Right renal pelvis (tissue), 4 donors: ENCODE data around the gene RAD52. TPM values are rescaled to one million over a fixed set of nuclear protein-coding genes. Genes with fewer than 3 reads are reported as not detected.

Experiments
- DNase-seq, 4 donors: peaks; one replicate each; pipeline ENCODE4 v3.0.0-alpha.2; 2013; ENCODE audit warnings: low read depth in 4 of 4, low spot score in 3 of 4, missing footprints in 1 of 4
- polyA plus RNA-seq, 4 donors: library from polyadenylated mRNA; unstranded; fragments of 120-200 nt; gene quantifications; one replicate each; pipeline ENCODE4 v1.2.1, GENCODE V29; 2013; ENCODE audit not compliant: insufficient read length in 4 of 4

Gene RAD52
- 10 to 100 TPM; 21.1 to 35.1 (median 23.4) TPM for polyA plus RNA-seq

DNA sequence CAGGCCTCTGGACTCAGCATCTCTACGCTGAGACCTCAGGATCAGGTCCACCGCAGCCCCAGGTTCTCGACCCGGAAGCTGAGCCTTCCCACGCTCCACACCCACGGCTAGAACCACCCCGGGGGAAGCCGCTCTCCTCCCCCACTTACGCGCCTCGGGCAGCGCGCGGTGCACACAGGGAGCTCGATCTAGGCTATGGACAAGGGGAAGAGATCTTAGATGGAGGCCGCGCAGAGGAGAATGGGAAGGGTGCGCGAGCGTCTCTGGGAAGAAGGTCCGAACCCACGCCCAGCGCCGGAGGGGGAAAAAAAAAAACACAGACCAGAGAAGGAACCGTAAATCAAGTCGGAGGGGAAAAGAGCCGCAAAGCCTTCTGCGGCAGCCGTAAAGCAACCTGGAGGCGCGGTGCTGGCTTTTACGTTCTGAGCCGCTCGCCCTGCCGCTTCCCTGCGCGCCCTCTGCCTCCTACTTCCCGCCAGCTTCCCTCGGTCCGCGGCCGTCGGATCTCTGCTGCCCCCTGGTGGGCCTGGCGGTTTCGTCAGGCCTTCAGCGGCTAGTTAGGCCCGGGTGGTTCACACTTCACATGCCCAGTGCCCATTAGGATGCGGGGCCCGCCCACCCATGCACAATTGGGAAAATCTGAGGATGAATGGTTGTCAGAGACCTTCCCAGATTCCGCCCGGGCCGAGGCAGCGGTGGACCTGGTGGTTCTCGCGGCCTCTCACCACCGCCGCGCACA lies at the start of gene RAD52:
Gene RAD52, minus strand, starts transcription at position 242 of the 739 bp plus-strand sequence. CDS start 16,636 bp downstream, outside the sequence.
- peak; percentile 95 to 99 (median 98) for DNase-seq

DNA sequence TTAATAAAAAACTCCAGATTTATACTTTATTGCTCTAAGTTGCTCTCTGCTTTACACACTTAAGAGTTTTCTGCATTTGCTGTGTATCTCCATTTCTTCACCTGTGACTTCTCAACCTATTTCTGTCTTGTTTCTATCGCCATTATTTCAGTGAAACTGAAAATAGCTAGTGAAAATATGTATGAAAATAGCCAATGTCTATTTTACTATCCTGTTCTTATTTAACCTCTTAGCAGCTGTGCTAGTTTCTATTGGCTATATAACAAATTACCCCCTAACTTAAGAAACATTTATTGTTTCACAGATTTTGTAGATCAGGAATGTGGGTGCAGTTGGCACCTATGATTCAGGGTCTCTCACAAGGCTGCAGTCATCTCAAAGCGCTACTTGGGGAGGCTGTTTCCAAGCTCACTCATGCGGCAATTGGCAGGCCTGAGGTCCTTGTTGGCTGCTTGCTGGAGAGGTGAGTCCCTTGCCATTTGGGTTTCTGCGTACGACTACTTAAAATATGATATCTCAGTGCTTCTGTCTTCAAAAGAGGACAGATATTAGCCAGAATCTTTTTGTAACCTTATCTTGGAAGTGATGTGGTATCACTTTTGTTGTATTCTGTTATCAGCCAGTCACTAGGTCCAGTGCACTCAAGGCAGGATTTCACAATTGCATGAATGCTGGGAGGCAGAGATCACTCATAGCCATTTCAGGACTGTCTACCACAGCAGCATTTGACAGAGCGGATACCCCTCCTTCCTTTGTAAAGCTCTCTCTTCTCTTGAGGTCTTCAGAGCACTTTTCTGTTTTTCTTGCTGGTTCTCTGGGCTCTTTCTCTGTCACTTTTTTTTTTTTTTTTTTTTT lies 48.8 kb upstream of the RAD52 start:
- no peak for DNase-seq

DNA sequence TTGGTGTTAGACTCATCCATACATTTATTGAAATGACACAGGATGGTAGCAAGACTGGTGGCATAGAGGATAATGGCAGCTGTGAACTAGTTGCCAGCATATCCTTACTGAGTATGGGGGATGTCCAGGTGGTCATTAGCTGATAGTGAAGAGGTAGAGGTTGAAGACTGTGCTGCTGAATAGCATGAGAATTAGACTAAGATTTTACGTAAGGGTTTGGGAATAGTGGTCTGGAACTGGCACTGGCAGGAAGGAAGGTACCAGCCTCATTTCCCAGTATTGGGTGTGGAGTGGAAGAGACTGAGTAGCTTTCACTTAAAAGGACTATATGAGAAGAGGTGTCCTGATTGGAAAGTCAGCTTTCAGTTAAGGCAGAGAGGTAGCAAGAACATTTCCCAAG lies 48.0 kb upstream of the RAD52 start:
- DNase-seq = no peak

DNA sequence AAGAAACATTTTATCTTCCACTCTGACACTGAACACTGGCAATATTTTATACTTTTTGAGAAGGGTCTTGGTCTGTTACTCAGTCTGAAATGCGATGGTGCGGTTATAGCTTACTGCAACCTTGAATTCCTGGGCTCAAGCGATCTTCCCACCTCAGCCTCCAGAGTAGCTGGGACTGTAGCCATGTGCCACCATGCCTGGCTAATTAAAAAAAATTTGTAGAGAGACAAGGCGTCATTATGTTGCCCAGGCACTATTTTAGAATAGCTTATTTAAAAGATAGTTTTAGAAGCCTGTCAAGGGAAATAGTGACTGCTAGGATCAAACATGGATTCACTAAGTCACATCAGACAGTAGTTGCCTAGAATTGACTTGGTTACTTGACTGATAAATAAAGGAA lies 47.4 kb upstream of the RAD52 start:
- no peak for DNase-seq

DNA sequence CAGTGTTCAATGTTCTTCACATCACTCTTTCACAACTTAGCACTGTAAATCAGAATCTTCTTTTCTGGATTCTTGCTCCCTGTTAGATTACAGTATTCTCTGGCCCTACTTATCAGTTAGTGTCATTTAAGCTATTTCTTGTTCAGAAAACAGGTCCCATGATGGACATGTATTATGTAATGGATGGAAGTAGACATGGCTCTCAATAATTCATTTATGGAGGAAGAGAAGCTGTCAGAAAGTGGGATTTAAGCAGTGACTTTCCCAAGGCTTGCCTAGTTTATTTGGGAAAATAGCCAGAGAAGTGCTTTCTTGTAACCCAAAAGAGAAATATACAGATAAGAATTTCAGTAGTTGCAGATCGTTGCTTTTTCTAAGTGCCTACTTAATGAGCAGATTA lies 43.2 kb upstream of the RAD52 start:
- DNase-seq = no peak

DNA sequence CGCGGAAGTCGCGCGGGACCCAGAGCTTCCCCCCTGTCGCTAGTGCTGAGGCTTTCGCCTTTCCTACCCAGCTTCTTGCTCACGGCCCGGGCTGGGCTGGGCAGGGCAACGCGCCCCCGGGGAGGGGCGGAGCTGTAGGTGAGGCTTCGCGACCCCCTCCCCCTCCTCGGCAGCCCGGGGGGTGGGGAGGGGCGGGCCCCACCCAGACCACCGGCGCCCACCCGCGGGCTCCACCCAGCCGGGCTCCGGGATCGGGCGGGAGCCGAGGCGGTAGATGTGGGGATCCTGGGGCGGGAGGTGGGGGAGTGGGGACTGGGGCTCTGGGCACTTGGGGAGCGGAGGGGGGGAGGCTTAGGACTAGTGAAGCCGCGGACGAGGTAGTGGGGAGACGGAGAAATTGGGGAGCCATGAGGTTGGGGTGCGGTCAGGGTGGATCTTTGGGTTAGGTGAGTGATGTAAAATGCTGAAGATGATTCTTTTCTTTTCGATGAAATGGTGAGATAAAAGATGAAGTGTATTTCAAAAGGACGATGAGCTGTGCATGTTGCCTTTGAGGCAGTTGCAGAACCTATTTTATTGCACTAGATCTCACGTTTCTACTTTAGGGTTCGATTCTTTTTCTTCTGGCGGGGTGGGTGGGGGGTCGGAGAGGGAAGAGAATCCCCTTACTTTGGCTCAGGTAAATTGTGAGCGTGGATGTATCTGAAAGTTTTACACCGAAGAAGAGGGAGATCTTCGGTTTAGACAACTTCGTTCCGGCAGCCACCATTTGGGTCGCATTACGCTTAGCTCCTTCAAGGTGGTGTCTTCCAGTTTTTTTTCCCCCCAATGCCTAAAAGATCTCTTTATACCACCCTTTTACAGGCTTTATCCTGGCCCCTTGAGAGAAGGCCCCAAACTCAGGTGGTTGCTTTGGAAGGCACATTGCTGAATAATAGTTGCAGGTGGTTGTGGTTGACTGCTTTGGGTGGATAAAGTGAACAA lies 42.1 kb upstream of the RAD52 start:
- DNase-seq = peak in 3 of 4 donors; percentile 27 to 44 (median 28)

DNA sequence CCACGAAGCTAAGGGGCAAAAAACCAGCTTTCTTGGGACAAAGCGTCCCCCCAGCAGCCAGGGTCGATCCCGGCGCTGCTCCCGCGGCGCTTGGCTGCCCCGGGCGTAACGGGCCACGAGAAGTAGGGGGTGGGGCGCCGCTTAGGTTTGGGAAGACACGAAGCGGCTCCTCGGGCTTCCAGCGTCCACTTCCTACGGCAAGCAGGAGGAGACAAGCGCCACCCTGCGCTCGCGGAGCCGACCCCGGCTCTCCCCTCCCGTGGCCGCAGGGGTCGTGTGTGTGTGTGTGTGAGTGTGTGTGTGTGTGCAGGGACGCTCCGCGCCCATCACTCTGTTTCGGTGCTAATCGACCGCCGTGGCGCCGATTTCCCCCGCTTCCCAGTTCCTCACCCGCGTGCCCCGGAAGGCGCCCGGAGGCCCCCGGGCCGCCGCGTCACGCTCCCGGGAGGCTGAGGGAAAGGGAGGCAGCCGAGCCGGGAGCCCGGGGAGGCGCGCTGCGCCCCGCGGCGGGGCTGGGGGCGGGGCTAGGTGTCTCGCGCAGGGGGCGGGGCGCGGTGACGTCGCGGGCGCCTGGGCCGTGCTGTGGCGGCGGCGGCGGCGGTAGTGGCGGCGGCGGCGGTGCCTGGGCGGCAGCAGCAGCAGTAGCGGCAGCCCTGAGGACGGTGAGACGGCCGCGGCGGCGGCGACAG lies 41.3 kb upstream of the RAD52 start, which contains the start of gene ERC1:
Gene ERC1, plus strand, starts transcription at position 563 of the 689 bp plus-strand sequence. CDS start 36,681 bp downstream, outside the sequence.
- peak; percentile 75 to 83 (median 78) for DNase-seq

DNA sequence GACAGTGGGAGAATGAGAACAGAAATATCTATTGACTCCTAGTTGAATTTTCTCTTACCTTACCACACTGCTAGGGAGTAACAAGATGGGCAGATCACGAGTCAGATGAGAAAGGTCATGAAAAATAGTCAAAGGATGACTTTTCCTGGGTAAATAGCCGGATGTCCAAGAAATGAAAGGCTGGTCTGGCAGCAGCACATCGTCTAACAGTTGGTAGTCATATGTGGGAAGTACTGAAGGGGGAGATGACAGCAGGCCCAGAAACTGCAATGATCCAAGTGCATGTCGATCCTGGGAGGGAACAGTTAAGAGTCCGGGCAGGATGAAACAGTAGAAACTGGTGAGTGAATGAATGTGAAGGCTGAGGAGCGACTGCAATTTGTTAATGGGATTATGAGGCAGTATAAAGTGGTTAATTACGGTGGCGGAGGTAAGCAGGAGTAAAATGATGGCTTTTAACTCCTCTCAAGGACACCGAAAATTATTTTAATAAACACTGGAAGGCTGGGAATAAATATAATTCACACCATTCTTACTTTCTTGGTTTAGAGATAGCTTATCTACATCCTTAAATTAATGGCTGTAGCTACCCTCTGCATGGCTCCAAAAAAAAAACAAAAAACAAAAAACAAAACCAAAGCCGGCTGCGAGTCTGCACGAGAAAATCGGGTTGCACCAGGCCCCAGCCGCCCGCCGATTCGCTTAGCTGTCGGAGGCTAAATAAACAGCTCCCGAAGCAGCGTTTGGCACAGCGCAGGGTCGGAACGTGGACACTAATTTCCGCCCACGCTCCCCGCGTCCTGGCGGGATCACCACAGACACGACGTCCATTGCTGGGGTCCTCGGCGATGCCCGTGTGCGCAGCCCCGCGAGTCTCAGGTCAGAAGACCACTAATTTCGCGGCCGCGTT lies 40.5 kb upstream of the RAD52 start:
- peak in 2 of 4 donors; percentile 37 to 39 for DNase-seq

DNA sequence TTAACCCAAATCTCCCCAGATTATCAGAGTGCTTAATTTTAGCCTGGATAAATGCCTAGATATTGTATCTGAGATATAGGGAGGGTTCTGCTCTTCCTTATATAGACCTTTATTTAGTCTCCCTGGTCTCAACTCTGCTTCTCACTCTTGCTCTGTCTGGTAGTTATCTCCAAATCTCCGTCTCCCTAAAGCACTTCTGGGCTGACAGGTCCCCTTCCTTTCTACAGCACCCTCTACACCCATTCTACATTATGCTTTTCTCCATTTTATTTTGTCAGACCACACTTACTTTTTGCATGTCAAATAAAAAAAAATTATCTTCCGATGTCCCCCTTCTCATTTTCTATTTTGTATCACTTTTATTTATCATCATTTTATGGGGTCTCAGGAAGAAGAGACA lies 39.6 kb upstream of the RAD52 start:
- DNase-seq = no peak

DNA sequence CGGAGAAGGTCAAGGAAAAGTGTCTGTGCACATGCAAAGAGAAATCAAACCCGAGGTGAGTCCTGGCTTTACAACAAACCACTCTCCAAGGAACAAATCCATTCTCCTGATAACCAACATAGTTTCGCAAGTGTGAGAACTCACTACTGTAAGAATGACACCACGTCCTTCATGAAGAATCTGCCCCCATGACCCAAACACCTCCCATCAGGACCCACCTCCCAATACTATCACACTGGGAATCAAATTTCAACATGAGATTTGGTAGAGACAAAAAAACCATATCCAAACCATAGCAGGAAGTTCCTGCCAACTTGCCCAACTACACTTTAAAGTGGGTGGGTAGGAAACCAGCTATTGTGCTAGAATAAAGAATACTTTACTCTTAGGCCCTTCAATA lies 39.2 kb upstream of the RAD52 start:
- no peak for DNase-seq

DNA sequence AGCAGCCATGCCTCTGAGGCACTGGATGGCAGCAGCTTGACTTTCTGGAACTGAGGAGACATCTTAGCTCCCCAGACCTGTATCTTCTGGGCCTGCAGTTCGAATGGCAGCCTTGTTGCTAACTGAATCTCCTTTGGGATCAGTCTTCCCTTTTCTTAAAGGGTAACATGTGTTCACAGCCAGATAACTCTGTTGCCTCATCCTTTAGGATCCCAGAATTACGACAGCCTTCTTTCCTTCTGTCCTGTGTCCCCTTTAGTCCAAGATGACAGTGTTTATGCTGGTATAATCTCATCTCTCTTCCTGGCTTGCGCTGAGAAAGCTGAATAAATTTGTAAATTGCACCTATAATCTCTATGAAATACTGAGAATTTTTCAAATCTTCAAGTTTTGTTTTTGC lies 32.5 kb upstream of the RAD52 start:
- DNase-seq = no peak

DNA sequence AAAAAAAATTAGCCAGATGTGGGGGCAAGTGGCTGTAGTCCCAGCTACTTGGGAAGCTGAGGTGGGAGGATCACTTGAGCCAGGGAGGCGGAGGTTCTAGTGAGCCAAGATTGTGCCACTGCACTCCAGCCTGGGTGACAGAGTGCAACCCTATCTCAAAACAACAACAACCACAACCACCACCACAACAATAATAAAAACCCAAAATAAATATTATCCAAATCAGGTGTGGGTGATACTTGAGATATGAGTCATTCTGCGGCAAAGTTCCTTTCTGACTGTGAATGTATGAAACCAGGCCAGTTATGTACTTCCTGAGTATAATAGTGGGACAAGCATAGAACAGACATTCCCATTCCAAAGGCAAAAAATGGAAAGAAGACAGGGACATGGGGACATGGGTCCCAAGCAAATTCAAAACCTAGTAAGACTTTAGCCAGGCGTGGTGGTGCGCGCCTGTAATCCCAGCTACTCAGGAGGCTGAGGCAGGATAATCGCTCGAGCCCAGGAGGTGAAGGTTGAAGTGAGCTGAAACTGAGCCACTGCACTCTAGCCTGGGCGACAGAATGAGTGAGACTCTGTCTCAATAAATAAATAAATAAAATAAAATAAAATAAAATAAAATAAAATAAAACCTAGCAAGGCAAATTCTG lies 31.8 kb upstream of the RAD52 start:
- no peak for DNase-seq

DNA sequence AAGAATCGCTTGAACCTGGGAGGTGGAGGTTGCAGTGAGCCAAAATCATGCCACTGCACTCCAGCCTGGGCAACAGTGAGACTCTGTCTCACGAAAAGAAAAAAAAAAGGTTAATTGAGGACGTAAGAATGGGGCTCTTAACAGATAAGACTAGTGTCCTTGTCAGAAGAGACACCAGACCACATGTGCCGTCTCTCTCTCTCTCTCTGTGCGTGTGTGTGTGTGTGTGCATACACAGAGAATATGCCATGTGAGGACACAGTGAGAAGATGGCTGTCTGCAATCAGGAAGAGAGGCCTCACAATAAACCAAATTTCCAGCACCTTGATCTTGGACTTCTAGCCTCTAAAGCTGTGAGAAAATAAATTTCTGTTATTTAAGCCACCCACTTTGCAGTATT lies 29.9 kb upstream of the RAD52 start:
- no peak for DNase-seq

DNA sequence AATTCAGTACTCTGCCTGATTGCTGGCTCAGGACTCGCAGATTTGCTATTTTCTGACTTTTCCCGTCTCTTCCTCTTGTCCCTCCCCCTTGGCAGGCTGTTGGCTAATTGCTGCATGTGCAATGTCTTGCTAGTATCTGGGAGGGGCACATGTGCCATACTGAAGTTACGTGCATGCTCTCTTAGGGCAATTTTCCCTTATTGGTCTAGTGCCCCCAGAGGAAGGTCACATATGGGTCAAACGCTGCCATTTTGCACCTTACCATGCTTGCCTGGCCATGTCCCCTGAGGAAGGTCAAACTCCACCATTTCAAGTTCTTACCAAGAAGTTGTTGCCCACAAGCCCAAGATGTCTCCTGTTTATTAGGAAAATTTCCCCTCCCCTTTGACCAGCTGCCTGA lies 27.7 kb upstream of the RAD52 start:
- no peak for DNase-seq

DNA sequence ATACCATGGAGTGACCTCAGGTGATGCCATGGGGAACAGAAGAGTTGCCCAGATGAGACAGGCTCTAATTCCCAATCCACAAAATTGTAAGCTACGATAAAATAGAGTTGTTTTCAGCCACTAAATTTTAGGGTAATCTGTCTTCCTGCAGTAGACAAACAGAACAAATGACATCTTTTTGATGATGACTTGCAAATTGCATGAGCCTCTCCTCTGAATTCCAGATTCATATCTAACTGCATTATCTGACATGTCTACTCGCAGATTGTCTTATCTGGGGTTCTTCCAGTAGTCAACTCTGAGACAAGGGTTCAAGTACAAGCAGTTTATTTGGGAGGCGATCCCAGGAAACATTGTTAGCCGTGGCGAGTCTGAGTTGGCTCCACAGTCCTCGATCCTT lies 27.1 kb upstream of the RAD52 start:
- DNase-seq = no peak

DNA sequence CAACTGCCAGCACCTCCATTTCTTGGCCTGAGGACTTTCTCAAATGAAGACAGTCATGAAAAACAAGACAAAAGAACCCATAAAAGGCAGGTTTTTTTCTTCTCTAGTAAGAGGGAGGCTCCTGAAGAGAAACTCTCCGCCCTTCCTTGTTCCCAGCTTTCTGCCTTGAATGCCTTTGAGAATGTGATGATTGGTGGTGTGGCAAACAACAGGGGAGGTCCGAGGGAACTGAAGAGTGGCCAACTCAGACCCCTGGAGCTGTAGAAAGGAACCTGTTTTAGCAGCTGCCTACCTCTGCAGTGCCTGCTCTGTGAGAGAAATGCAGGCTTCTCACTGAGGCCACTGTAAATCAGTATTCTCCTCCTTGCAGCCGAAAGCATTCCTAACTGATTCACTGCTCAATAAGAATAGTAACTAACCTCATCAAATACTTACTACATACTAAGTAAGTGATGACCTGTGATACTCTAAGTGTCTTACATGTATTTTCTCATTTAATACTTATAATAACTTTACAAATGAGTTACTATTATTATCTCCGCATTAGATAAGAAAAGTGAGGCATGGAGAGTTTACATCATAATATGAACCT lies 24.9 kb upstream of the RAD52 start:
- DNase-seq = no peak

DNA sequence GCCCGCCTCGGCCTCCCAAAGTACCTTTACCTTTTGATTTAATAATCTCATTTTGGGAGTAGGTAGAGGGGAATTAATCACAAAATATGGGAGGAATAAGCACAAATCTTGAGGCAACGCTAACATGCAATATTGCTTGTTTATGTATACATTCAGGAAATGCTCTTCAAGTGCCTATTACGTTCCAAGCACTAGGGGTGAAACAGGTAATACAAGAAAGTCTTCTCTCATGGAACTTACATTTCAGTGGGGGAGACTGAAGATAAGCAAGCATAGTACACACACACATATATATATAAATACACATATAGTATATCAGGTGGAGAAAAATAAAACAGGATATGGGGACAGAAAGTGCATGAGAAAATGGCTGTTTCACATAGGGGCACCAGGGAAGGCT lies 22.5 kb upstream of the RAD52 start:
- DNase-seq = no peak

DNA sequence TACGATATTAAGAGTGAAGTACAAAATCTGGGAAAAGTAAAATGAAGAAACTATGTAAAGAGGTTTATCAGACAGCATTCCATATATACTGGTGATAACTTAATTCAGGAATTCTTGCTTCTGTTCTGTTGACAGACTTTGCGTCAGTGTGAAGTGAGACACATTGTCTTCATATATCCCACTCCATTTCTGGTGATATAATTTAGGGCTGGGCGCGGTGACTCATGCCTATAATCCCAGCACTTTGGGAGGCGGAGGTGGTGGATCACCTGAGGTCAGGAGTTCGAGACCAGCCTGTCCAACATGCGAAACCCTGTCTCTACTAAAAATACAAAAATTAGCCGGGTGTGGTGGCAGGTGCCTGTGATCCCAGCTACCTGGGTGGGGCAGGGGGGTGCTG lies 20.3 kb upstream of the RAD52 start:
- DNase-seq = no peak
